Kidney capillary endothelial cell (primary cell): Measurements from ENCODE around the gene LRRC17.
"Not testable (repeated sequence)": the region's sequence is repeated elsewhere in the genome, so short reads cannot be mapped to it uniquely, and the experiment has no call there.

ENCODE experiments used
- DNase-seq: peaks from one replicate; pipeline ENCODE4 v3.0.0-alpha.2; 2018; ENCODE audit warnings: low spot score

Gene LRRC17

DNA sequence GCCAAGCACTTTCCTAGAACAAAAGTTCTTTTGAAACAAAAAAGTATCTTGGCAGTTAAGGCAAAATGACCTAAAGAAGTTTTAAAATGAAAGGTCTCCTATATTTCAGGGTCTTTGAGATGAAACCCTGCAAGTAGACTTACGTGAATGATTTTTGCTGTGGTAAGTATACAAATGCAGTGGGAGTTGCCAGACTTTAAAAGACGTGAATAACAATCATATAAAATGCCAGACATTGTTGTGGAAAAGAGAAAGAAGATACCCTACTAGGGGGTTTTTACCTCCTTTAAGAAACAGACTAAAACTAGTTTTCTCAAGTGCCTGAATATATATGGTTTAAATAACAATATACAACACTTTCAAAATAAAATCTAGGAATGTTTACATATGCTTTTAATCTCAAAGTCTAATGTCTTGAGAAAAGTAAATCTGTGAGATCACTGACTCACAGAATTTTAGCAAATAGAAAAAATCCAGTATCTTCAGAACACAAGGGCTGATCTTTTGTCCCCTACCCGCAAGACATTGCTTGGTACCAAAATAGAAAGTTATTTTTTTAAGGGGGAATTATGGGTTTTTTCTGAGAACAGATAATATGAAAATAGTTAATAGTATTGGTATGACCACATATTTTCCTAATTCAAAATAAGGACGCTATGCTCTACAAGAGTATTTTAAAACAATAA is 29.5 kb downstream of the LRRC17 start:
- no peak for DNase-seq

DNA sequence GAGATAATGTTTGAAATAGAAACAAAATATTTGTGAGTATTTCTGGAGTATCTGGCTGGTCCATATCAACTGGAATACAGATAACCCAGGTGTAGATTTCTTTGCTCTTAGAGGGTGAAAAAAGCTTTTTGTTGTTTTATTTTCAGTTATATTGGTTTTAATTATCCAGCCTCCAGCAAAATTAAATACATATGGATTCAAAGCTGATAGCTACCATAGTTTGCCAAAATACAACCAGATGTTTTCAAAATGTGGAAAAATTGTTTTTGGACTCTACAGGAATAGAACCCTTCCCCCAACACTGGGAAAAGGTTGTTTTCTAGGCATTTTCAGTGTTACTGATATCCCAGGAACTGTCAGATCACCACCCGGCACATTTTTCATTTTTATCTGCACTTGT is 30.1 kb downstream of the LRRC17 start:
- DNase-seq = no peak

DNA sequence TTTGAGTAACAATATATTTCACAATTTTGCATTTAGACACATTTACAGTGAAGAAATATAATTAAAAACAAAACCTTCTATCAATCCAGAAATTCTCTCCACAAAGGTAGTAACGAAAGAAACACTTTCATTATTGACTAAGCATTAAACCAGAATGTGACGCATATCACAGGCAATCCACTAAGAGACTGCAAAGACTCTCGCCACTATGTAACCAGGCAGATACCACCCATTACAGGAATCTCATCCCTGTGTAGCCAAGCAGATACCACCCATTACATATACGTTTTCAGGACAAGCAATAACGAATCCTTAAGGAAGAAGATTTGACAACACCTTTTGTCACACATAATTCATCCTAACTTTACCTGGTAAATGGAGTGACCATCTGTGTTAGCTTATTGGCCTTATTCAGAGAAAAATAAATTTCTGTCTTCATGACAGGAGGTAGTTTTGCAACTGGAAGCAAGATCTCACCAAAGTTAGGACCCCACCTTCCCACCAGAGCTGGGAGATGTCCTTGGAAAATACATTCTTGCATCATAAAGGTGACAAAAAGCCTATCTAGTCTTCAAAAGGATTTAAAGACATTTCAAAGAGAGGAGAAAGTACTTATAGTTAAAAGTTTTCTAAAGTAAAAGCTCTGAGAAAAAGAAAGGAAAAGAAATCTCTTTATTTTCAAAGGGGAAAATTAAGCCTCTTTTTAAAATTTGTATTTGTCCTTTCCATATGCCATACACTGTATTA is 30.8 kb downstream of the LRRC17 start:
- DNase-seq = no peak

DNA sequence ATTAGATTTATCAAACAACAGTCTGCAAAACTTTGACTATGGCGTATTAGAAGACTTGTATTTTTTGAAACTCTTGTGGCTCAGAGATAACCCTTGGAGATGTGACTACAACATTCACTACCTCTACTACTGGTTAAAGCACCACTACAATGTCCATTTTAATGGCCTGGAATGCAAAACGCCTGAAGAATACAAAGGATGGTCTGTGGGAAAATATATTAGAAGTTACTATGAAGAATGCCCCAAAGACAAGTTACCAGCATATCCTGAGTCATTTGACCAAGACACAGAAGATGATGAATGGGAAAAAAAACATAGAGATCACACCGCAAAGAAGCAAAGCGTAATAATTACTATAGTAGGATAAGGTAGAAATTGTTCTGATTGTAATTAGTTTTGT is 31.4 kb downstream of the LRRC17 start:
- no peak for DNase-seq

DNA sequence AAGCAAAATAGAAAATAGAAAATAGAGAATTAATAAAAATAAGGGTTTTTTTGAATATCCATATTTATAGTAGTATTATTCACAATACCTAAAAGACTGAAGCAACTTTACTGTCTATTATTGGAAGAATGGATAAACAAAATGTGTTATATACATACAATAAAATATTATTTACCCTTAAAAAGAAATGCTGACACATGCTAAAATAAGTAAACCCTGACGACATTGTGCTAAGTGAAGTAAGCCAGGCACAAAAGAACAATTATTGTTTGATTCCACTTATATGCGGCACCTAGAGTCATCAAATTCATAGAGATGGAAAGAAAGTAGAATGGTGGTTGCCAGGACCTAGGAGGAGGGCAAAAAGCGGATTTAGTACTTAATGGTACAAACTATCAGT is 39.0 kb downstream of the LRRC17 start:
- no peak for DNase-seq

DNA sequence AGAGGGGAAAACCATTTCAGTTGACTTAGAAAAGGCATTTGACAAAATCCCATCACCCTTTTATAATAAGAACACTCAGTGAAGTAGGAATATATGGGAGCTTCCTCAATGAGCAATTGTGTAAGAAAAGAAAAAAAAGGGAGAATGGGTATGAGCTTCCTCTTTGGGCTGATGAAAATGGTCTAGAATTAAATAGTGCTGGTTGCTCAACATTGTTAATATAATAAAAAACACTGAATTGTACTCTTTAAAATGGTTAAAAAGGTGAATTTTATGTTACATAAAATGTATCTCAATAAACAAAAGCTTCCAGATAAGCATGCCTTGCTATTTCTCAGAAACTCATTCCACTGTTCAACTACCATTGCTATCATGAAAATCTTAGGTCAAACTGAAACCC is 40.6 kb downstream of the LRRC17 start:
- DNase-seq = no peak

DNA sequence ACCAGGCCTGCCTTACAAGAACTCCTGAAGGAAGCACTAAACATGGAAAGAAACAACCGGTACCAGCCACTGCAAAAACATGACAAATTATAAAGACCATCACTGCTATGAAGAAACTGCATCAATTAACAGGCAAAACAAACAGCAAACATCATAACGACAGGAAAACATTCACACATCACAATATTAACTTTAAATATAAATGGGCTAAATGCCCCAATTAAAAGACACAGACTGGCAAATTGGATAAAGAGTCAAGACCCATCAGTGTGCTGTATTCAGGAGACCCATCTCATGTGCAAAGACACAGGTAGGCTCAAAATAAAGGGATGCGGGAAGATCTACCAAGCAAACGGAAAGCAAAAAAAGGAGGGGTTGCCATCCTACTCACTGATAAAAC is 41.6 kb downstream of the LRRC17 start:
- DNase-seq = not testable (repeated sequence)

DNA sequence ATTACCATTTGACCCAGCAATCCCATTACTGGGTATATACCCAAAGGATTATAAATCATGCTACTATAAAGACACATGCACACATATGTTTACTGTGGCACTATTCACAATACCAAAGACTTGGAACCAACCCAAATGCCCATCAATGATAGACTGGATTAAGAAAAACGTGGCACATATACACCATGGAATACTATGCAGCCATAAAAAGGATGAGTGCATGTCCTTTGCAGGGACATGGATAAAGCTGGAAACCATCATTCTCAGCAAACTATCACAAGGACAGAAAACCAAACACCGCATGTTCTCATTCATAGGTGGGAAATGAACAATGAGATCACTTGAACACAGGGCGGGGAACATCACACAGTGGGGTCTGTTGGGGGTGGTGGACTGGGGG is 45.2 kb downstream of the LRRC17 start:
- not testable (repeated sequence) for DNase-seq

DNA sequence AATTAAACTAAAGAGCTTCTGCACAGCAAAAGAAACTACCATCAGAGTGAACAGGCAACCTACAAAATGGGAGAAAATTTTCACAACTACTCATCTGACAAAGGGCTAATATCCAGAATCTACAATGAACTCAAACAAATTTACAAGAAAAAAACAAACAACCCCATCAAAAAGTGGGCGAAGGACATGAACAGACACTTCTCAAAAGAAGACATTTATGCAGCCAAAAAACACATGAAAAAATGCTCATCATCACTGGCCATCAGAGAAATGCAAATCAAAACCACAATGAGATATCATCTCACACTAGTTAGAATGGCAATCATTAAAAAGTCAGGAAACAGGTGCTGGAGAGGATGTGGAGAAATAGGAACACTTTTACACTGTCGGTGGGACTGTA is 49.2 kb downstream of the LRRC17 start:
- not testable (repeated sequence) for DNase-seq

DNA sequence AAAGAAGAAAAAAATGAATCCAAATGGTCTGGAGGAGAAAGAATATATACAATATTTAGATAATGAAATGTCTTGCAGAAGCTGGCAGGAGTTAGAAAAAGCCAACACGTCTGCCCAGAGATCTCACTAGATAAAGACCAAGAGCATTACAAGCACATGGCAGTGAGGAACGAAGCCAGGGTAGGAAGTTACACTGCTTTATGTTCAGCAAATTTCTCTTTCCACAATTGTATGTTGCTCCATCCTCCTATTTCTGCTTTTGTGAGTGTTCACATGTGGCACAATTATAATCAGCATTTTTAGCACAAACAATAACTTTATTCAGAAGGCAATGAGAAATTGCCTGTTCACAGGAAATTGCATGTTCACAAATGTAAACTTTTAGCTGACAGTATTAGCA is 53.7 kb downstream of the LRRC17 start:
- DNase-seq = no peak

DNA sequence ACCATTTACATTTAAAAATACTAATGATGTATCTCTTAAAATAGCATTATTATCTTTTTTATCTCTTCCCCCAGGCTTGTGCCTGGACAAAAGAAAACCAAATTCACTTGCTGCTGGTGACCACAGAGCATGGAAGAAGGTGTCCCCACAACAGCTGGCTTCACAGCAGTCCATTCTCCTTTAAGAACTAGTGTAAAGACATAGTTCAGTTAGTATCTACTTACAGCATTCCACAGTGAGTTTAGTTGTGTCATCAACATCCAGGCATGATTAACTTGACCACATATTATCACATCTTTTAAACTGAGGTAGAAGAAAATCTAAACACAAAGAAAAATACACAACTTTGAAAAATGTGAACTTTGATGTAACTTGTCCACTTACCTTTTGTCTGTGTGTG is 55.0 kb downstream of the LRRC17 start:
- no peak for DNase-seq

DNA sequence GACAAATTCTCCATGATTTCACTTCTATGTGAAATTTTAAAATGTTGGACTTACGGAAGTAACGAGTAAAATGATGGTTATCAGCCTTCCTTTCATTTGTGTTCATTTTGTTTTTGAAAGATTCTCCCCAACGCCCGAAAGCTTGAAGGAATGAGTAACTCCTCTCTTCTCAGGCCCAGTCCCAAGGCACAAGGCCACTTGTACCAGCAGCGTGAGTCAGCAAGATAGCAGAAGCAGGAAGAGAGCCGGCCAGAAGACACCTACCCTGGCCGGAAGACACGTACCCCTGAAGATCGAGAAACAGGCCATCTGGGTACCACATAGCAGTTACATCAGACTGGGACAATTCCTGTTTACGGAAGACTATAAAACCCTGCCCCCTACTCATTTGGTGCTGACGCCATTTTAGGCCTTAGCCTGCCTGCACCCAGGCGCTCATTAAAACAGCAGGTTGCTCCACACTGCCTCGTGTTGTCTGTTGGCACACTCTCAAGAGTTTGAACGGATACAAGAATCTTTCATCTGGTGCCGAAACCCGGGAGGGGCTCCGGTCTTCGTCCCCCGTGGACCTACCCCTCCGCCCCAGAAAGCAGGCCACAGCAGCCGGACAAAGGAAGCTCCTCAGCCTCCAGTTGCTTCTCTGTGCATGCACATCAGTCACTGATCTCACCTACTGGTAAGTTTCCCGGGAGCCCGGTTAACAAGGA is 60.4 kb downstream of the LRRC17 start:
- no peak for DNase-seq

DNA sequence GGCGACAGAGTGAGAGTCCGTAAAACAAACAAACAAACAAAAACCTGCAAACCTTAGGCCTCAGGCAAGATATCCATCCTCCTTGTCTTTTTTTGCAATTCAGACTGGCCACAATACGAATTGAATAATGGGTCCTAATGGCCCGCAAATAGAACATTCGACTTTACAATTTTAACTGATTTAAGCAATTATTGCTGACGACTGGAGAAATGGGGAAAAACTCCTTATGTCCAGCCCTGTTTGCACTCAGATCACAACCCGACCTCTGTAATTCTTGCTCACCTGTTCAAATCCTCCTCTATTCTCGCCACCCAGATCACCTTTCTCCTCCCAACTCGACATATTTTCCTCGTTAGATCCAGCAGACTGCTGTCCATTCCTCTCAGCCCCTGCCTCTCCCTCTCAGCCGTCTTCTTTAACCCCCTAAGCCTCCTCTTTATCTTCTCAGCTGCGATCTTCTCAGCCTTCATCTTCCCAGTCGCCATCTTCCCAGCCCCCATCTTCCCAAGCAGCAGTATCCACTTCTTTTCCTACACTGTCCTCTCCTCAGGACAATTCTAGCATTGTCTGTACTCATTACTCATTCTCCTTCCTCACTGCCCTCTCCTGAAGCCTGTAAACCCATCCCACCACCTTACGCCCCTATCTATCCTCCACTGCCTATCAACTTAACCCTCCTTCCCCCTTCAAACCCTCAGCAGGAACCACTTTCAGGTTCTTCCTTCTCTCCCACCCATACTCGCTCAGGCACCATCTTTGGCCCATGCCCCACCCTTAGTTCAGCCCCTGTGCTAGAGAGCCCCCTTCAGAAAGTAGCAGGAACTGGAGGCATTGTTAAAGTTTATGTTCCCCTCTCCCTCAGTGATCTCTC is 61.8 kb downstream of the LRRC17 start:
- DNase-seq = no peak

DNA sequence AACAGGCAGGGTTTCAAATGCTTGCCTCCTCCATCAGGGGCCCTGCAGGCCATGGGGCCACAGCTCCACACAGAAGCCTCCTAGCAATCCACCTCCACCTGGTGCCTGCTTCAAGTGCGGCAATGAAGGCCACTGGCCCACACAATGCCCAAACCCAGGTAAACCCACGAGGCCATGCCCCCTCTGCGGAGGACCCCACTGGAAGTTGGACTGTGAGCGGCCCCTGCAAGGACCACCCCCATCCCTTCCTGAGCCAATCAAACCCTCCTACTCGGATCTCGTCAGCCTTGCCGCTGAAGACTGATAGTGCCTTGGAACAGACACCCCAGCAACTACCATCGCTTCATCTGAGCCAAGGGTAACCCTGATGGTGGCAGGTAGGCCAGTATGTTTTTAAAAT is 63.1 kb downstream of the LRRC17 start:
- DNase-seq = no peak

DNA sequence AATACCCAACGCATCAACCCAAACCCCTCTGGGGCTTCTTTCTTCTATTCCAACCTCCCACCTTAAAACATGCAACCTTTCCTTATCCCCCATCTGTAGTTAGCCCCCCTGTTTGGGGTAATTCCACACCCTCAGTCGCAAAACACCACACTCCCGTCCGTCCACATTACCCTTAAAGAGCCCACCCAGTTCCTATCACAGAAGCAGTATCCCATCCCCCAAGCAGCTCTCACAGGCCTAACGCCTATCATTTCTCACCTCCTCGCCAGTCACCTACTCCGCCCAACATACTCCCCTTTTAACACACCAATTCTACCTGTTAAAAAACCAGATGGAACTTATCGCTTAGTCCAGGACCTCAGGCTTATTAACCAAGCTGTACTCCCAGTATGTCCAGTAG is 63.7 kb downstream of the LRRC17 start:
- no peak for DNase-seq

DNA sequence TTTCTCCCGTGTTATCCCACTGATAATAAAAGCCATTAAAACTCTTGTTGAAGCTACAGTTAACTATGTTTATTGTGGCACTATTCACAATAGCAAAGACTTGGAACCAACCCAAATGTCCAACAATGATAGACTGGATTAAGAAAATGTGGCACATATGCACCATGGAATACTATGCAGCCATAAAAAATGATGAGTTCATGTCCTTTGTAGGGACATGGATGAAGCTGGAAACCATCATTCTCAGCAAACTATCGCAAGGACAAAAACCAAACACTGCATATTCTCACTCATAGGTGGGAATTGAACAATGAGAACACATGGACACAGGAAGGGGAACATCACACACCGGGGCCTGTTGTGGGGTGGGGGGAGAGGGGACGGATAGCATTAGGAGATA is 64.8 kb downstream of the LRRC17 start:
- DNase-seq = not testable (repeated sequence)

DNA sequence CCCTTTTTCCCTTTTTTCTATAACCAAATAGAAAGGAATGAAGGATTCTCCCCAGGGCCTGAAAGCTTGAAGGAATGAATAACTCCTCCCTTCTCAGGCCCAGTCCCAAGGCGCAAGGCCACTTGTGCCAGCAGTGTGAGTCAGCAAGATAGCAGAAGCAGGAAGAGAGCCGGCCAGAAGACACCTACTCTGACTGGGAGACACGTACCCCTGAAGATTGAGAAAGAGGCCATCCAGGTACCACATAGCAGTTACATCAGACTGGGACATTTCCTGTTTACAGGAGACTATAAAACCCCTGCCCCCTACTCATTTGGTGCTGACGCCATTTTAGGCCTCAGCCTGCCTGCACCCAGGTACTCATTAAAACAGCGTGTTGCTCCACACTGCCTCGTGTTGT is 65.5 kb downstream of the LRRC17 start:
- DNase-seq = no peak

DNA sequence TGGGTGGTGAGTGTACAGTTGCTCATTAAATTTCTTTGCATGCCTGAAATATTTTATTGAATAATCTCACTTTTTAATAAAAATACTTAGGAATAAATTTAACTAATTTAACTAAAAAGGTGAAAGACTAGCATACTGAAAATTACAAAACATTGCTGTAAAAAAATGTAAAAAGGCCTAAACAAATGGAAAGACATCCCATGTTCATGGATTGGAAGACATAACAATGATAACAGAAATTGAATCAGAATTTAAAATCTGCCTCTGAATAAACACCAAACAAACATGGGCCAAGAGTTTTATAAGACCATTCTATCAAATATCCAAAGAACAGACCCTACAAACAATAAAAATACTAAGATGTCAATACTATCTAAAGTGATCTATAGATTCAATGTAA is 66.9 kb downstream of the LRRC17 start:
- no peak for DNase-seq

DNA sequence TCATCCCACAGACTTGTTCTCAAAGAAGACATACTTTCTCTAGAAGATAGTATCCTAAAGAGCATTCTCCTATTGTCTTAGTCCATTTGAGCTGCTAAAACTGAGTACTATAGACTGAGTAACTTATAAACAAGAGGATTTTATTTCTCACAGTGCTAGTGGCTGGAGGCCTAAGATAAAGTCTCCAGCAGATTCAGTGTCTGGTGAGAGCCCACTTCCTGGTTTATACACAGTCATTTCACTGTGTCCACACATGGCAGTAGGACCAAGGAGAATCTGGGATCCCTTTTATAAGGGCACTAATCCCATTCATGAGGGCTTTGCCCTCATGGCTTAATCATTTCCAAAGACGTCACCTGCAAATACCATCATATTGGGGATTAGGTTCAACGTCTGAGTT is 68.7 kb downstream of the LRRC17 start:
- no peak for DNase-seq

DNA sequence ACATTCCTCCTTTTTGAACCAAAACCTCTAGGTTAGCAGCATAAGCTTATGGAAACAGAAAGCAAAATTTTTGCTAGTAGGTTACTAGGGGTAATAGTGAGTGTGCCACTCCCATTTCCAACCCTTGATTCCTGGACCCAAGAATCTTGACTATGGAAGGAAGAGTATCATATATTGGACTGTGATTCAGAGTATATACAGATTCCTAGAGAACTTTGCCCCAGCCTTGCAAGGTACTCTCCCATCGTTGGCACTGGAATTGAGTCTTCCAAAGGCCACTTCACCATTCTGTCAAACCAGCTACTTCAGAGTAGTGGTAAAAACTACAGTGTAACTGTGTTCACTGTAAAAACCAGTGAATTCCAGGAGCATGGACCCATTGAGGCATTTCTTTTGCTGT is 69.4 kb downstream of the LRRC17 start:
- DNase-seq = no peak

DNA sequence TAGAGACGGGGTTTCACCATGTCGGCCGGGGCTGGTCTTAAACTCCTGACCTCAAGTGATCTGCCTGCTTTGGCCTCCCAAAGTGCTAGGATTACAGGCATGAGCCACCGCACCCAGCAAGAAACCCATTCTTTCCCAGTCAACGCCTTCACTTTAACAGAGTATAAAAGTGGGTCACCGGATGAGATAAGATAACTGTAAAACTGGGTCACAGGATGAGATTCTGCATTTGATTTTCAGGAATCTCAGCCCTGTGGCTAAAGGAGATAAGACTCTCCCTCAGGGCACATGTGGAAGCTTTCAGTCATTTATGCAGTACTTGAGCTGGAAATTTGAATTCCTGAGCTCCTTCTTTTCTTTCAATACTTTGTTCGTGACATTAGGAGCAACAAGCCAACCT is 70.8 kb downstream of the LRRC17 start:
- DNase-seq = no peak

DNA sequence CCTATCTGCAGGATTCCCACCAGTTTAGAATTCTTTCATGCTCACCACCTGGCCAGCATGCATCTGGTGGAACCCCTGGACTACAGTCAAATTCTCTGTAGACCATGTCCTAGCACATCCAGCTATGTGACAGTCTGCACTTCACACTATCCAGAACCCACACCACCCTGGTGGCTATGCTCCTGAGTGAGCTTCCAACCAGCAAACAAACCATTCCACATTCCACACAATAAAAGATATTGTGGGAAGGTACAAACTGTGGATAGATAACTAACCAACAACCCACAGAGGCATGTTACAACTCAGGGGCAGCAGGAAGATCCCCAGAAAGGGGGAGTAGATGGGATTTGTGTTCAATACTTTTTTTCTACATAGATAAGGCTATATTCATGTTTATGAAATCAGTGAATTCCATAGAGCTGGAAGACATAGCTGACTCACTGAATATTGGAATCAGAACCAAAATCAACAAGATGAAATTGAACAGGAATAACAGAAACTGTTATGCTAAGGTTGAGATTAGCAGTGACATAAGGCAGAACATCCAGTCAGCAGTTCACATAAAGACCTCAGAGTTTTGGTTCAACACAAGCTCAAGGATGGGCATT is 72.5 kb downstream of the LRRC17 start:
- no peak for DNase-seq
